Measurements from ENCODE around the gene ZDHHC8.

GRCh38 chr22:20166703-20167102 is 35.1 kb downstream of the ZDHHC8 start:
- TF ChIP-seq POLR2AphosphoS5 (IDR thresholded peaks at IDR 0.05; ENCODE audit: low read length) (no peak), ZNF687 (IDR thresholded peaks at IDR 0.05) (no peak), POLR2A (IDR thresholded peaks at IDR 0.05; ENCODE audit: low read depth, low read length) (no peak), CTCF (IDR thresholded peaks at IDR 0.05 in 2 of 3, conservative IDR thresholded peaks at IDR 0.05 in 1 of 3; ENCODE audit: control insufficient read depth in 2 of 3, extremely low read depth in 1 of 3, insufficient read depth in 1 of 3, low read depth in 3 of 3, low read length in 3 of 3) (no peak), ZNF217 (IDR thresholded peaks at IDR 0.05) (no peak), NFYA (IDR thresholded peaks at IDR 0.05; ENCODE audit: borderline replicate concordance, low read depth, low read length) (no peak), ETV6 (conservative IDR thresholded peaks at IDR 0.05 in 1 of 2, IDR thresholded peaks at IDR 0.05 in 1 of 2; ENCODE audit: borderline replicate concordance in 1 of 2, low read depth in 1 of 2) (no peak), CBX5 (IDR thresholded peaks at IDR 0.05; ENCODE audit: low read depth) (no peak), HCFC1 (IDR thresholded peaks at IDR 0.05; ENCODE audit: low read length) (no peak)

Data from GM12878 (cell line).